Fibroblast of pulmonary artery (primary cell): ENCODE data around the gene WSCD2.

Experiments used
- DNase-seq: peaks from one replicate; pipeline ENCODE4 v3.0.0-alpha.2; 2010; ENCODE audit warnings: low read depth
- H3K4me3 ChIP-seq: replicated peaks from 2 replicates; pipeline ENCODE4 v1.5.1; 2011; ENCODE audit warnings: low read depth, mild to moderate bottlenecking, control low read depth, low read length, moderate library complexity
- TF ChIP-seq, protein P1 (sequence below): IDR thresholded peaks from 2 replicates; pipeline ENCODE4 v1.5.1; 2011; ENCODE audit warnings: mild to moderate bottlenecking, control low read depth, low read length, inconsistent platforms; ENCODE audit errors: missing control alignments

The WSCD2 gene

GRCh38 chr12:108106599-108106998, 22.5 kb upstream of the WSCD2 start:
- no peak overlapping the region for H3K4me3 ChIP-seq
- TF ChIP-seq, protein P1, sequence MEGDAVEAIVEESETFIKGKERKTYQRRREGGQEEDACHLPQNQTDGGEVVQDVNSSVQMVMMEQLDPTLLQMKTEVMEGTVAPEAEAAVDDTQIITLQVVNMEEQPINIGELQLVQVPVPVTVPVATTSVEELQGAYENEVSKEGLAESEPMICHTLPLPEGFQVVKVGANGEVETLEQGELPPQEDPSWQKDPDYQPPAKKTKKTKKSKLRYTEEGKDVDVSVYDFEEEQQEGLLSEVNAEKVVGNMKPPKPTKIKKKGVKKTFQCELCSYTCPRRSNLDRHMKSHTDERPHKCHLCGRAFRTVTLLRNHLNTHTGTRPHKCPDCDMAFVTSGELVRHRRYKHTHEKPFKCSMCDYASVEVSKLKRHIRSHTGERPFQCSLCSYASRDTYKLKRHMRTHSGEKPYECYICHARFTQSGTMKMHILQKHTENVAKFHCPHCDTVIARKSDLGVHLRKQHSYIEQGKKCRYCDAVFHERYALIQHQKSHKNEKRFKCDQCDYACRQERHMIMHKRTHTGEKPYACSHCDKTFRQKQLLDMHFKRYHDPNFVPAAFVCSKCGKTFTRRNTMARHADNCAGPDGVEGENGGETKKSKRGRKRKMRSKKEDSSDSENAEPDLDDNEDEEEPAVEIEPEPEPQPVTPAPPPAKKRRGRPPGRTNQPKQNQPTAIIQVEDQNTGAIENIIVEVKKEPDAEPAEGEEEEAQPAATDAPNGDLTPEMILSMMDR = no peak
- DNase-seq = no peak

GRCh38 chr12:108107293-108107692, 21.8 kb upstream of the WSCD2 start:
- TF ChIP-seq, protein P1 = no peak
- no peak overlapping the region for H3K4me3 ChIP-seq
- DNase-seq = no peak

DNA sequence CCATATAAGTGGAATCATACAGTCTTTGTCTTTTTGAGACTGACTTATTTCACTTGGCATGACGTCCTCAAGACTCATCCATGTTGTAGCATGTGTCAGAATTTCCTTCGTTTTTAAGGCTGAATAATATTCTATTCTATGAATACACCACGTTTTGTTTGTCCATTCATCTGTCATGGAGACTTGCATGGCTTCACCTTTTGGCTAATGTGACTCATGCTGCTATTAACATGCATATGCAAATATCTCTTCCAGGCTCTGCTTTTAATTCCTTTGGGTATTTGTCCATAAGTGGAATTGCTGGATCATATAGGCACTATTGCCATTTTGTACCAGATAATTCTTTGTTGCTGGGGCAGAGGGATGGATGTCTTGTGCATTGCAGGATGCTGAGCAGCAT, 19.6 kb upstream of the WSCD2 start:
- DNase-seq = no peak
- no peak overlapping the region for H3K4me3 ChIP-seq
- TF ChIP-seq, protein P1 = no peak

GRCh38 chr12:108109954-108110353, 19.1 kb upstream of the WSCD2 start:
- TF ChIP-seq, protein P1 = no peak
- no peak for DNase-seq
- no peak overlapping the region for H3K4me3 ChIP-seq

- H3K4me3 ChIP-seq = no peak overlapping the region
- TF ChIP-seq, protein P1 = no peak
- no peak for DNase-seq
These were observed 18.2 kb upstream of the WSCD2 start for GRCh38 chr12:108110844-108111243.

GRCh38 chr12:108112832-108113556, 16.1 kb upstream of the WSCD2 start:
- TF ChIP-seq, protein P1 = no peak
- DNase-seq = no peak
- H3K4me3 ChIP-seq = no peak overlapping the region
